CD8-positive, alpha-beta memory T cell (primary cell): ENCODE measurements around the gene CDH23. TPM values are rescaled to one million over a fixed set of nuclear protein-coding genes. Genes with fewer than 3 reads are reported as not detected.

Experiments
- CTCF ChIA-PET: fragments of 350-600 bp; sonication (Branson Sonifier 250); formaldehyde crosslinking; loops from one replicate; lab custom pipeline; 2021; ENCODE audit warnings: antibody characterized with exemption; lab: Charles Lee
- POLR2A ChIA-PET: fragments of 350-600 bp; sonication (Branson Sonifier 250); formaldehyde crosslinking; loops from one replicate; lab custom pipeline; 2021; ENCODE audit warnings: antibody characterized with exemption; lab: Charles Lee
- DNase-seq, 5 donors: peaks; one replicate each; pipeline versions ENCODE4 v3.0.0 to v3.0.0-alpha.2; 2020 to 2022; ENCODE audit warnings: mixed read lengths in 1 of 5
- H3K27ac ChIP-seq: one replicate; pipeline ENCODE4 v1.7.0; 2013; ENCODE audit warnings: low read depth, mild to moderate bottlenecking, low read length, moderate library complexity
- H3K27me3 ChIP-seq: 2 replicates; pipeline ENCODE4 v1.7.0; 2013; ENCODE audit warnings: low read length, mild to moderate bottlenecking; ENCODE audit not compliant: insufficient read depth, poor library complexity, severe bottlenecking
- H3K36me3 ChIP-seq: 2 replicates; pipeline ENCODE4 v1.7.0; 2013; ENCODE audit warnings: mild to moderate bottlenecking, low read length, moderate library complexity; ENCODE audit not compliant: insufficient read depth
- H3K4me1 ChIP-seq: 2 replicates; pipeline ENCODE4 v1.7.0; 2013; ENCODE audit warnings: mild to moderate bottlenecking, low read length, moderate library complexity; ENCODE audit not compliant: insufficient read depth
- H3K4me3 ChIP-seq: 2 replicates; pipeline ENCODE4 v1.7.0; 2013; ENCODE audit warnings: mild to moderate bottlenecking, low read length
- H3K9me3 ChIP-seq: 2 replicates; pipeline ENCODE4 v1.7.0; 2013; ENCODE audit warnings: mild to moderate bottlenecking, low read length
- H3K27ac Mint-ChIP-seq, 8 donors: one replicate each; pipeline ENCODE4 v1.8.0; 2020 to 2021; ENCODE audit warnings: mixed read lengths in 8 of 8, mild to moderate bottlenecking in 6 of 8, inconsistent platforms in 3 of 8, moderate library complexity in 3 of 8
- H3K27me3 Mint-ChIP-seq, 2 donors: one replicate each; pipeline ENCODE4 v1.8.0; 2020 to 2021; ENCODE audit warnings: mixed read lengths in 2 of 2, mild to moderate bottlenecking in 1 of 2, moderate library complexity in 1 of 2
- H3K36me3 Mint-ChIP-seq, 3 donors: one replicate each; pipeline ENCODE4 v1.8.0; 2020 to 2021; ENCODE audit warnings: mixed read lengths in 3 of 3, inconsistent platforms in 1 of 3, mild to moderate bottlenecking in 1 of 3
- H3K4me1 Mint-ChIP-seq, 3 donors: one replicate each; pipeline ENCODE4 v1.8.0; 2020 to 2021; ENCODE audit warnings: mixed read lengths in 3 of 3, inconsistent platforms in 1 of 3, mild to moderate bottlenecking in 1 of 3
- H3K4me3 Mint-ChIP-seq, 7 donors: one replicate each; pipeline ENCODE4 v1.8.0; 2020 to 2021; ENCODE audit warnings: mixed read lengths in 7 of 7, mild to moderate bottlenecking in 6 of 7, moderate library complexity in 4 of 7, inconsistent platforms in 2 of 7
- H3K9me3 Mint-ChIP-seq, 5 donors: one replicate each; pipeline ENCODE4 v1.8.0; 2020 to 2022; ENCODE audit warnings: mixed read lengths in 5 of 5, mild to moderate bottlenecking in 3 of 5, moderate library complexity in 2 of 5, inconsistent platforms in 1 of 5
- polyA plus RNA-seq: library from polyadenylated mRNA; unstranded; fragments of 300-500 nt; fragmentation: Illumina TruSeq; gene quantifications from one replicate; pipeline ENCODE4 v1.2.3, GENCODE V29; 2021
- total RNA-seq, 2 experiments: library from RNA; stranded (reverse); gene quantifications; one replicate each; pipeline ENCODE4 v1.2.3, GENCODE V29; 2021

Gene CDH23
- total and polyA plus RNA-seq, 3 experiments from 2014 or later, result 0.74 to 2.0 (median 0.78) TPM

DNA sequence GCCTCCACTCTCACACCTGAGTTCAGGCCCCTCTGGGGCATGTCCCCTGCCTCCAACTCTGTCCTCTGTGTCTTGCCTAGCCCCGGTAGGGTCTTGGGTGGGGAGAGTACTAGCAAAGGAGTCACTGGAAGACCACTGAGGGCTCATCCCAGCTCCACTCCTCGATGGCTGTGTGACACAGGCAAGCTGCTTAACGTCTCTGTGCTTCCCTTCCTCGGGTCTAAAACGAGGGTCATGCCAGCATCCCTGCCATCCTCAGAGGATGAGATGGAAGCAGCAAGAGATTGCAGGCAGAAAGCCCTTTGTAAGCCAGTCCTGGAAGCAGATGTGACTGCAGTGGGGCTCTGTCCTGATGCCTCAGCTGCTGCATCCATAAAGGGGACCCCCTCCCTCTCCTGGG is 338.1 kb downstream of the CDH23 start:
- no peak for DNase-seq
- H3K4me1 Mint-ChIP-seq, result peaks cover 83 to 100% (median 97%) of the 10 kb centered on the region in 3 donors
- Histone ChIP-seq H3K4me3 (peak overlapping the region; percentile 11), H3K27ac (peak overlapping the region; percentile 33), H3K36me3 (no peaks in the 10 kb centered on the region), H3K4me1 (peaks cover 99% of the 10 kb centered on the region), H3K27me3 (no peaks in the 10 kb centered on the region), H3K9me3 (no peaks in the 10 kb centered on the region)
- no peaks in the 10 kb centered on the region for H3K9me3 Mint-ChIP-seq
- peak overlapping the region in 5 of 7 donors; percentile 55 to 84 (median 61) for H3K4me3 Mint-ChIP-seq
- CTCF ChIA-PET, result interaction anchor here (1.0 to 5.2 kb wide), 4 partner anchors 13 to 39 kb away, joined by 6 to 24 read pairs (median 14); partner anchors contain the start of gene VSIR
- peak overlapping the region; percentile 78 to 98 (median 96) for H3K27ac Mint-ChIP-seq
- POLR2A ChIA-PET, result interaction anchor here (1.0 to 1.9 kb wide), 5 partner anchors 8 to 36 kb away, joined by 3 to 16 read pairs (median 3); no protein-coding TSS in a partner anchor
- no peaks in the 10 kb centered on the region for H3K36me3 Mint-ChIP-seq
- H3K27me3 Mint-ChIP-seq, result peaks cover 0 to 2% of the 10 kb centered on the region in 2 donors

DNA sequence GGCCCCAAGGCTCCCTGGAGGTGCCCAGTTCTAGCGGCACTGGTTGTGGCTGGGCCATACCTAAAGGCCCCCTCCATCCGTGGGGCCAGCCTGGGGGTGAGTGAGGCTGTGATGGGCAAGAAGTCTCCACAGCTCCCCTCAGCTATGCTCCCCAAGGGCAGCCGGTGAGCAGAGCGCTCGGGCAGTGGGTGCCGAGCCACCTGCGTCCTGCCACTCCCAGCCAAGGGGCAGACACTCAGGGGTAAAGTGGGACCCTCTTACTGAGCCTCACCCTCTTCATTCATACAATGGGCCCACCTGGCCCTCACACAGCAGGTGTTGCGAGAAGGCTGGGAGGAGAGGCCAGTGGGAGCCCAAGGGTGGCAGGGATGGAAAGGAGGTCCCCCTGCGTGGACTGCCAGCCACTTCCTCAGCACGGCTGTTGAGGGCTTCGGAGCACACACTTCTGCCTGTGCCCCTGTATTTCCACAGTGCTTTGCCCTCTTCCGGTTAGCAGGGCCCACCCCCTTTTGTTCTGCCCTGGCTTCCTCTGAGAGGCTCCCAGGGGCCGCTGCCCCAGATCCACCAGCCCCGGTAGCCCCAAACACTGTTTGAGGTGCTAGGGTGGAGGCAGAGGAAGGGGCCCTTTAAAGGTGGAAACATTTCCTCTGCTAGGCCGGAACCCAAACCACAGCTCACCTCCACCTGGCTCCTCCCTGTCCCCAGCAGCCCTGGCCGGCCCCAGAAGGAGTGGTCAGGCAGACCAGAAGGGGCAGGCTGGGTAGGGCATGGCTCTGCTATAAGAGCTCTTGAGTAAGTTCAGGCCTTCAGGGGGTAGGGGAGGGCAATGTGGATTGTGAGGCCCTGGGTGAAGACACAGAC is 339.2 kb downstream of the CDH23 start:
- Histone ChIP-seq H3K4me3 (peak overlapping the region; percentile 14), H3K36me3 (no peaks in the 10 kb centered on the region), H3K27ac (peak overlapping the region; percentile 33), H3K9me3 (no peaks in the 10 kb centered on the region), H3K4me1 (peaks cover 100% of the 10 kb centered on the region), H3K27me3 (no peaks in the 10 kb centered on the region)
- Mint-ChIP-seq H3K4me1 (peaks cover 88 to 100% (median 99%) of the 10 kb centered on the region in 3 donors), H3K9me3 (no peaks in the 10 kb centered on the region), H3K4me3 (peak overlapping the region; percentile 15 to 84 (median 58)), H3K27me3 (peaks cover 0 to 2% of the 10 kb centered on the region in 2 donors), H3K36me3 (no peaks in the 10 kb centered on the region), H3K27ac (peak overlapping the region; percentile 78 to 98 (median 94))
- ChIA-PET CTCF (interaction anchor here (0.6 to 5.2 kb wide), 9 partner anchors 9 to 39 kb away, joined by 3 to 24 read pairs (median 6); partner anchors contain the start of gene VSIR), POLR2A (interaction anchor here (0.6 to 2.7 kb wide), 8 partner anchors 9 to 37 kb away, joined by 3 to 16 read pairs (median 4); partner anchors contain the start of gene VSIR)
- DNase-seq, result peak; percentile 38 to 82 (median 73)

- POLR2A ChIA-PET, result interaction anchor here (0.6 to 2.7 kb wide), 6 partner anchors 9 to 36 kb away, joined by 3 to 16 read pairs (median 5); partner anchors contain the start of gene VSIR
- CTCF ChIA-PET, result interaction anchor here (0.9 to 5.2 kb wide), 6 partner anchors 10 to 37 kb away, joined by 3 to 24 read pairs (median 9); partner anchors contain the start of gene VSIR
- no peaks in the 10 kb centered on the region for H3K9me3 ChIP-seq
- H3K27me3 ChIP-seq, result no peaks in the 10 kb centered on the region
- peaks cover 88 to 100% (median 99%) of the 10 kb centered on the region in 3 donors for H3K4me1 Mint-ChIP-seq
- H3K4me3 Mint-ChIP-seq, result peak overlapping the region; percentile 1 to 84 (median 58)
- peak overlapping the region; percentile 78 to 98 (median 94) for H3K27ac Mint-ChIP-seq
- H3K4me3 ChIP-seq, result no peak overlapping the region
- H3K36me3 Mint-ChIP-seq, result no peaks in the 10 kb centered on the region
- H3K9me3 Mint-ChIP-seq, result no peaks in the 10 kb centered on the region
- H3K36me3 ChIP-seq, result no peaks in the 10 kb centered on the region
- H3K27ac ChIP-seq, result peak overlapping the region; percentile 33
- peaks cover 100% of the 10 kb centered on the region for H3K4me1 ChIP-seq
- peaks cover 0 to 2% of the 10 kb centered on the region in 2 donors for H3K27me3 Mint-ChIP-seq
- no peak for DNase-seq
Observed at GRCh38 chr10:71736570-71736952, 339.8 kb downstream of the CDH23 start.

GRCh38 chr10:71737001-71737833 is 340.5 kb downstream of the CDH23 start:
- Histone ChIP-seq H3K4me1 (peaks cover 100% of the 10 kb centered on the region), H3K4me3 (no peak overlapping the region), H3K27me3 (no peaks in the 10 kb centered on the region), H3K36me3 (no peaks in the 10 kb centered on the region), H3K9me3 (no peaks in the 10 kb centered on the region), H3K27ac (peak overlapping the region; percentile 33)
- no peaks in the 10 kb centered on the region for H3K36me3 Mint-ChIP-seq
- peaks cover 88 to 100% (median 99%) of the 10 kb centered on the region in 3 donors for H3K4me1 Mint-ChIP-seq
- peaks cover 0 to 2% of the 10 kb centered on the region in 2 donors for H3K27me3 Mint-ChIP-seq
- H3K4me3 Mint-ChIP-seq, result peak overlapping the region in 5 of 7 donors; percentile 23 to 71 (median 54)
- no peaks in the 10 kb centered on the region for H3K9me3 Mint-ChIP-seq
- DNase-seq, result no peak
- ChIA-PET POLR2A (interaction anchor here (0.9 to 2.7 kb wide), 3 partner anchors 8 to 25 kb away, joined by 3 to 12 read pairs (median 6); no protein-coding TSS in a partner anchor), CTCF (interaction anchor here (0.9 to 5.2 kb wide), 7 partner anchors 10 to 40 kb away, joined by 3 to 24 read pairs (median 4); partner anchors contain the start of gene VSIR)
- peak overlapping the region; percentile 83 to 98 (median 94) for H3K27ac Mint-ChIP-seq

DNA sequence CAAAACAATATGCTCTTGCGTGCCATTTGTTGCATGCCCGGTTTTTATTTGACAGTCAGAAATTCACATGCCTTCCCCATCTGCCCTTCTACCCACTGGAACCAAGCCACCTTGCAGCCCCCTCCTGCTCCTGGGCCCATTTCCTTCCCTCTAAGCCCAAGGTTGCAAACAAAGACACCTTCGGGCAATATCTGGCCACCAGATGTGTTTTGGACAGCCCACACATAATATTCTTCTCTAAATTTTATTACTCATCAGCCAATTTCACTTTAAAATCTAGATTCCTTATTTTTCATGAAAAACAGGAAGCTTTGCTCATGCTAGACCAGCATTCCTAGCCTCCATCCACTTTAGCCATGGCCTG is 341.1 kb downstream of the CDH23 start:
- Histone ChIP-seq H3K4me3 (no peak overlapping the region), H3K4me1 (peaks cover 100% of the 10 kb centered on the region), H3K9me3 (no peaks in the 10 kb centered on the region), H3K27ac (no peak overlapping the region), H3K27me3 (no peaks in the 10 kb centered on the region), H3K36me3 (no peaks in the 10 kb centered on the region)
- Mint-ChIP-seq H3K4me1 (peaks cover 88 to 100% (median 99%) of the 10 kb centered on the region in 3 donors), H3K4me3 (peak overlapping the region in 6 of 7 donors; percentile 23 to 54 (median 40)), H3K9me3 (no peaks in the 10 kb centered on the region), H3K36me3 (no peaks in the 10 kb centered on the region), H3K27me3 (peaks cover 0 to 2% of the 10 kb centered on the region in 2 donors), H3K27ac (peak overlapping the region; percentile 83 to 98 (median 93))
- CTCF ChIA-PET, result interaction anchor here (0.9 to 5.2 kb wide), 5 partner anchors 10 to 41 kb away, joined by 3 to 24 read pairs (median 3); no protein-coding TSS in a partner anchor
- no peak for DNase-seq
- POLR2A ChIA-PET, result interaction anchor here (2.7 kb wide), 1 partner anchor 10 kb away, joined by 12 read pairs; no protein-coding TSS in a partner anchor

- H3K27ac ChIP-seq, result no peak overlapping the region
- H3K9me3 Mint-ChIP-seq, result no peaks in the 10 kb centered on the region
- peak overlapping the region; percentile 76 to 99 (median 90) for H3K27ac Mint-ChIP-seq
- ChIA-PET CTCF (interaction anchor here (0.7 to 10.4 kb wide), 6 partner anchors 8 to 39 kb away, joined by 3 to 152 read pairs (median 14); partner anchors contain the start of gene VSIR), POLR2A (interaction anchor here (1.3 to 4.3 kb wide), 2 partner anchors 9 to 12 kb away, joined by 4 to 29 read pairs; no protein-coding TSS in a partner anchor)
- H3K36me3 Mint-ChIP-seq, result no peaks in the 10 kb centered on the region
- H3K9me3 ChIP-seq, result no peaks in the 10 kb centered on the region
- peaks cover 100% of the 10 kb centered on the region for H3K4me1 ChIP-seq
- H3K4me1 Mint-ChIP-seq, result peaks cover 93 to 100% (median 99%) of the 10 kb centered on the region in 3 donors
- no peak overlapping the region for H3K4me3 ChIP-seq
- H3K27me3 ChIP-seq, result no peaks in the 10 kb centered on the region
- H3K36me3 ChIP-seq, result no peaks in the 10 kb centered on the region
- peak overlapping the region in 6 of 7 donors; percentile 11 to 70 (median 44) for H3K4me3 Mint-ChIP-seq
- H3K27me3 Mint-ChIP-seq, result peaks cover 0 to 2% of the 10 kb centered on the region in 2 donors
- DNase-seq, result no peak
Observed at GRCh38 chr10:71739358-71739900, 342.7 kb downstream of the CDH23 start.
